ENCODE results near the gene DOCK9. TPM values are rescaled to one million over a fixed set of nuclear protein-coding genes. Genes with fewer than 3 reads are reported as not detected.

The DOCK9 gene
- total RNA-seq, 1 donor from 2014 or later = 204 TPM

DNA sequence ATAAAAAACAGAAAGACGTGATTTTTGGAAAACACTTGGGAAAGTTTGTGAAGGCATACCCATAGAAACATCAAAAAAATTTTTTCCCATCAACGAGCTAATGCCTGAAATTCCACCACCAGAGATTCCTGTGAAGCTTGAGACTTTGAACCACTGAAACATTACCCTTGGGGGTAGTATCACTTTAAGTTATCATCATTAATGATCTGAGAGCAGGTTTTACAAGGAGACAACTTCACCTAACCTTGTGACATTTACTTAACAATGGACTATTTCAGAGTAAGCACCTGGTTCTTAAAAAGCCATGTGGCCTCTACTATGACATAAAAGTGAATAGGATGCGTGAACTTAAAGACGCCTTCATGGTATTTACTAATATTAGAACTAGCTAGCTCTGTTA lies 51.9 kb downstream of the DOCK9 start:
- DNase-seq (ENCODE audit: low spot score) (no peak), ATAC-seq (no peak)
- intact Hi-C loops (cut with DNase I) = no loop called here

DNA sequence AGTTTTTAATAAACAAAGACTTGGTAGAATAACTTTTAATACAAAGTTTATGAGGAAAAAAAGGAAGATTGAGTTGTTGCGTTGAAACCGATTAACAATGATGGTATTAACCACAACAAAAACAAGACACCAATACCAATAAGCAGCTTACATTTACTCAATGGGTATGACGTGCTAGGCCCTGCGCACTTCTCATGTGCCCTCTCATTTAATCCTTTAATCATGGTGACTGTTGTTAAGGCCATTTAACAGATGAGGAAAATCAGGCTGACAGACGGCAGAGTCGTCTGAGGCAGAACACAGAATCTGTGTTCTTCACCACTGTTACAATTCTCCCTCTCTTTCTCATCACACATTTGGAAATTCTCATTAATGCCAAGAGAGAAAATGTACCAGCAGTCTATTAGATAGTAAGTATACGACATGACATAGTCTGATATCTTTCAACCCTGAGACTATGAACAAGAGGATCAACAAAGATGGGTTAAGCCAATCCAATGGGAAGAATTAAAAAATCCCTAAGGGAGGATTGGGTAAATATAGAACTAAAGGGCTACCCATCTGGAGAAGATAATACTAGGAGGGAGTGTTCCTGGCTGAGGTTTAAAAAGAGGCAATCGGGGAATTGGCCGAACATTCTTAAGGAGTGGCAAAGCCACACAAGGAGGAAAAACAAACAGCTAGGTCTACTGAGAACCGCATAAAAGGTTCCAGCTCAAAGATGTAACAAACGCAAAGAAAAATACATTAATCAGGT lies 54.0 kb downstream of the DOCK9 start:
- intact Hi-C loops (cut with DNase I) = no loop called here
- DNase-seq (ENCODE audit: low spot score) (no peak), ATAC-seq (peak; percentile 85)

DNA sequence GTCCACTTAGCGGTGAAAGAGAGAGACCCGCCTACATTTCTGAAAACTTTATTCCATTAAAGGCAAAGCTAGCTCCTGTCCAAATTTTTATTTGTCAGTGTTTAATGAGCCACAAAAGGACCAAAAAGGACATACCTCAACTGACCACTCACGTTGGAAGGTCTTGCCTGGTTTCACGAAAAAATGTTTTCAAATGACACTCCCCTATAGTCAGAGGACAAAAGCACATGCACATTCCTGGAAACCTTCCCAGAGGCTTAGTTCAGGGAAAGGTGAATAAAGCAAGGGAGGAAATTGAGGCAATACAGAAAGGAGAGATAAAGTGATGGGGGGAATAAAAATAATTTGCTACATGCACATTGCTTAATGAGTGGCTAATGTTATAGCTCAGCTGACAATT lies 55.6 kb downstream of the DOCK9 start:
- no peak for ATAC-seq
- no peak for DNase-seq (ENCODE audit: low spot score)
- intact Hi-C loops (cut with DNase I) = no loop called here

DNA sequence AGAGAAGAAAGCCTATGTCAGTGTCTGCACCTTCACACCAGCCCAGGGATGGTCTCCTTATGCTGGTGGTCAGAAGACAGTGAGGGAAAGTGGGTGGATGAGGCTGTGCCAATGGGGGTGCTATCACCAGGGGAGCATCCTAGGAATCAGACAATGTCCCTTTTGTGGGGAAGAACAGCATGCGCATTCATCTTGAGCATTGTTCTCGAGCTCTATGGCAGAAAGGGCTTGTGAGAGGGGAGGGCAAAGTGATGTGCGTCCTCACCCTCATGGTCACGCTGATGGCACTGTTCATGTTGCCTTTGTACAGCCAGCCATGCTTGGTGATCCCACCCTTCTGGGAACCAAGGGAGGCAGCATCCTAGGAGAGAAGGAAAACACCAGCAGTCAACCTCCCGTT lies 56.1 kb downstream of the DOCK9 start:
- intact Hi-C loops (cut with DNase I) = no loop called here

DNA sequence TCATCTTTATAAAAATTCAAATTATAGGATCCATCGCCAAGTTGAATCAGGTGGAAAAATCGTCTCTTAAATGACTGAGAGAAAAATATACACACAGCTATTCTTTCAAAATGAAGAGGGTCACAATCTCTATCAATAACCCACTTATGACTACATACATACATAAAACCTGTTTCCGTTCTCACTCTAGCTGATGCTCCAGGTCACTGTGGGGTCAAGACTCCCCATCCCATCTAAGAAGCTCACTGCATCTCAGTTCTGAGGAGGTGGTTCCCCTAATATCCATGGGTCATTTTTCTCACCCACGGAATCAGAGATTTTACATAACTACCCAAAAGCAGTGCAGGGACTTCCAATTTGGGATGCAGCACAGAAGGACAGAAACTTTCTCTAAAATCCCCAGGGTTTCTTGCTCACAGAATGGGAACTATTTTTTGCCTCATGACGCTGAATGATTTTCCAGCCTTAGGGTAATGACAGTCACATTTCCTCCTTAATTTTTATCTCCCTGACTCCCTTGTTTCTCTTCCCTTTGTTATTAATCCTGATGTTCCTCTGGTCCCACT lies 56.8 kb downstream of the DOCK9 start:
- ATAC-seq (no peak), DNase-seq (ENCODE audit: low spot score) (no peak)
- intact Hi-C loops (cut with DNase I) = no loop called here

More for the DNA sequence above, 56.1 kb downstream of the DOCK9 start:
- DNase-seq (ENCODE audit: low spot score) = no peak
- ATAC-seq = no peak

DNA sequence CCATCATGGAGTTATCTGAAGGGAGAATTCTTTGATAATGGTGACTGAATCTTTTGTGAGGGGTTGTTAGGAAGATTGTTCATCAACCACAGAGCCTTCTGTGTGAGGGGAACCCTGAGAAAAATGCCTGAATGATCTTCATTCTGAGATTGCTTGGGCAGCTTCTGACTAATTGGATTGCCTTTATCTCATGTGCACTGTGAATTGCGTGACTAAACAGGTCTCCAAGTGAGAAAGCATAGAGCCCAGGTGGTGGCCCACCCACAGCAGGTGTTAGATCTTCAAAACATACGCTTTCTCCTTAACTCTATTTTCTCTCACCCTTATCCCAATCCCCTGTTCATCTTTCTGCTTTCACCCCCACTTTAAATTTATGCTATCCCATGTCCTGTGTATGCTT lies 58.3 kb downstream of the DOCK9 start:
- intact Hi-C loops (cut with DNase I) = no loop called here
- DNase-seq (ENCODE audit: low spot score) = no peak
- ATAC-seq = no peak

DNA sequence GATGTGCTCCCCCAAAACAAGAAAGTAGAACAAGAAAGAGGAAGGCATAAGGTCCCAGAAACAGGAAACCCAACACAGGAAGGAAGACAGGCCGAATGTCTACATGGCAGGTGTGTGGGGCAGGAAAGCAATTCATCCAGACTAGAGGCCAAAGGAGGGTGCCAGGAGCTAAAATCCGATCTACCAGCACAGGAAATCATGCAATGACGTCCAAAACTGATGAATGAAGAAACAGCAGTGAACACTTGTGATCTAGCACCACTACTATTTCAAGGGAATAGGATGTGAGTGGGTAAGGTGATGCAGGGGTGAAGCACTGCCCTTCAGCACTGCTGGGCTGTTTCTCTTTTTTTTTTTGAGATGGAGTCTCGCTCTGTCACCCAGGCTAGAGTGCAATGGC lies 59.1 kb downstream of the DOCK9 start:
- DNase-seq (ENCODE audit: low spot score) (no peak), ATAC-seq (no peak)
- intact Hi-C loops (cut with DNase I) = no loop called here

DNA sequence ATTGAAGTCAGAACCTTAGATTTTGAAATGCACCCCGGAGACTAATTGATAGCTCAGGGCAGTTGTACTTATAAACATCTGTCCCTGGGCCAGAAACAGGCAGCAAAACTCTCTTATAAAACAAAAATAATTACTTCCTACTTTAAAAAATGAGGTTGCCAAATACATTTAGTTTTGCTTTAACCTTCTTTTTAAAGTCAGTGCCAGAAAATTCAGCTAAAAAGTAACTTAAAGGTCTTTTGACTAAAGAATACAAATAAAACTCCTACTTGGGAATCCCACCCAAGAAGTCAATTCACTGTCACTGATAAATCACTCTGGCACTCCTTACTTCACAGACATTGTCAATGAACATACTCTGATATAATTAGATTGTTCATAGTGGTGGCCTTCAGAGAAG lies 60.7 kb downstream of the DOCK9 start:
- intact Hi-C loops (cut with DNase I) = no loop called here
- DNase-seq (ENCODE audit: low spot score) (no peak), ATAC-seq (peak; percentile 41)

DNA sequence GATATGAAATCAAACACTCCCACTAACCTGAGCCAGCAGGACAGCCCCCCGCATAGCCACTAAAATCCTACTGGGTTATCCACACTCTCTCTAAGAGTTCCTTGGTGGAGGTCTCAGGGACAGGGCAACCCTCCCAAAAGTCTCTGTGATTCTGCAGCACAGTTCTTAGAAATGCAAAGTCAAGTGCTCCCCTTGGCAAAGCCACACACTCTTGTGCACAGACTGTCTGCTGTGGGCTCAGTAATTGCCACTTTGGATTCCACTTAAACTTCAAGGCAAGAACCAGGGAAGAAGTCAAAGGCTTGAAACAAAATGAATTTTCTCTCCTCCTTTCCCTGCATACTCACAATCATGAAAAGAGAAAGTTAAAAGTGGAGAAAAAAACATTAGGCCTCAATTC lies 61.5 kb downstream of the DOCK9 start:
- intact Hi-C loops (cut with DNase I) = no loop called here

DNA sequence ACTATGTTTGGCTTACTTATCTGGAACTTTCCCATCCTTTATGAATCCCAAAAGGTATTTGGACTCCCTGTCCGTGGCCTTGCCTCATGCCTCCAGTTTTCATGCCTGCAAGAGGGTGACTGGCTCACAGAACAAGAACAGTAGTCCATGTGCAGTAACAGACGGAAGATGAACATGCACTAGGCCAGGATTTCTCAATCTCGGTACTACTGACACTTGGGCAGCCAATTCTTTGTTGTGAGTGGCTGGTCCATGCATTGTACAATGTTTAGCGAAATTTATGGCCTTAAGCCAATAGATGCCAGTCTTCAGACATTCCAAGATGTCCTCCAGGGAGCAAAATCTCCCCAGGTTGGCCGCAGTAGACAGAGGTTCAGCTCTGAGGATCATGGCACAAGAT lies 61.9 kb downstream of the DOCK9 start:
- ATAC-seq (peak; percentile 68), DNase-seq (ENCODE audit: low spot score) (no peak)
- intact Hi-C loops (cut with DNase I) = no loop called here

More for the DNA sequence above, 61.5 kb downstream of the DOCK9 start:
- no peak for DNase-seq (ENCODE audit: low spot score)
- peak; percentile 34 for ATAC-seq

DNA sequence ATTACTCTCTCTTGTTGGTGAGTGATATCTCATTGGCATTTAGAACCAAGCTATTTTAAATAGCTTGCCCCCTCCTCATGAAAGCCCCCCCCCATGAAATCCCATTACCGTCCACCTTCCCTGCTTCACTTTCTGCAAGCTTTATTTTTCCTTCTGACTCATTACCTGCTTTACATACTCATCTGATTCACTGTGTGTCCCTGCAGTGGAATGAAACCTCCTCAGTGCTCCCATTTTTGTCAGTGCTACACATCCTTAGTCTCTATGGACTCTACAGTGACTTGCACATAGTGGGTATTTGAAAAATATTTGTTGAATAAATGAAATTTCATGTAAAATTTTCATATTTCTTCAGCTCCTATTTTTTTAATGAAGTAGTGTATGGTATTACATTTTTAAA lies 62.3 kb downstream of the DOCK9 start:
- no peak for DNase-seq (ENCODE audit: low spot score)
- intact Hi-C loops (cut with DNase I) = no loop called here
- no peak for ATAC-seq

DNA sequence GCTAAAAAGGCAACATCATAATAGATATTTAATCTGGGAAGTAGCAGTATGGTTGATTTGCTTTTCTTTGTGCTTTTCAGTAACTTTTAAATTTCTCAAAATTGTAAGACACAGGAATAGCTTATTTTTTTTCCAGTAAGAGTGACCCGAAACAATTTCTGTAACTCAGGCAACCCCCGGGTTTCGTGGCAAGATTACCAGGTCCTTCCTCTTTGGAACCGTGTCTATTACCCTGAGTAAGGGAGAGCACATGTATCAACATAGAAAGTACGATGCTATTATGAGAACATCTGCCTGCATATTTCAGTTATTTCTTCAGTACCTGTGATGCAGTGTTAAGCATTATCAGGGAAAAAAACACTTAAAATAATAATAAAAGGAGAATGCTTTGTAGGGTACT lies 64.1 kb downstream of the DOCK9 start:
- no peak for ATAC-seq
- intact Hi-C loops (cut with DNase I) = no loop called here
- DNase-seq (ENCODE audit: low spot score) = no peak

DNA sequence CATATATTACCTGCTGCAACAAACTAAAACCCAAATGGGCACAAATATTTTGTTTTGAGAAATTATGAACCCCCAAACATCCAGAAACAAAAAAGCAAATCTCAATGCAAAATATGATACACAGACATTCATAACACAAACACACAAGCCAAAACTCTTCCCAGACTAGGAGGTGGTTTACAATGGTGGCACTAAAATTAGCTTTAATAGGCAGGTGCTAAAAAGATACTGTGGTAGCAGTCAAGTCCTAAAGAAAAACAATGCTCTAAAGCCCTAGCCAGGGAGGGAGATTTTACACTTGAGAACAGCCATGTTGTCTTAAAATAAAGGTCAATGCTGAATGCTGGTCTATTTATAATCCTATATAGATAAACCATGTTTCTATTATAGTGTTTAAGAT lies 65.0 kb downstream of the DOCK9 start:
- ATAC-seq (no peak), DNase-seq (ENCODE audit: low spot score) (no peak)
- intact Hi-C loops (cut with DNase I) = no loop called here

DNA sequence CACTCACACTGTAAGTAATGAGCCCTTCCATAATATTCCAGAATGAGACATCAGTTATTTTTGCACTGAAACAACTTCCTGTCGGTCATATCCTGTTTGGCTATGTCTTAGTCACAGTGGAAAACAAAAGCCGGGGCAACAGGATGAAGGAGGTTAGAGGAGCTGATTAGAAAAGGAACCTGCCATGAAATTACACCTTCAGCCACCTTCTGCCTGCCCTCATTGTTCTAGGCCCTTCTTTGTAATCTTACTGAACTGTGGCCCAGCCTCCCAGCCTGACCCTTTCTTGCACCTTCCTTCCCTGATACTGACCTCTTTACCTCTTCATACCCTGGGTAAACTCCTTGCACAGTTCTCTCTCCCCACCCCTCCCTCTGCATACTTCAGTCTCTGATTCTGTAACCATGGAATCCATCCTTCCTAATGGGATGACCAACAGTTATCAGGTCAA lies 67.3 kb downstream of the DOCK9 start:
- intact Hi-C loops (cut with DNase I) = no loop called here

DNA sequence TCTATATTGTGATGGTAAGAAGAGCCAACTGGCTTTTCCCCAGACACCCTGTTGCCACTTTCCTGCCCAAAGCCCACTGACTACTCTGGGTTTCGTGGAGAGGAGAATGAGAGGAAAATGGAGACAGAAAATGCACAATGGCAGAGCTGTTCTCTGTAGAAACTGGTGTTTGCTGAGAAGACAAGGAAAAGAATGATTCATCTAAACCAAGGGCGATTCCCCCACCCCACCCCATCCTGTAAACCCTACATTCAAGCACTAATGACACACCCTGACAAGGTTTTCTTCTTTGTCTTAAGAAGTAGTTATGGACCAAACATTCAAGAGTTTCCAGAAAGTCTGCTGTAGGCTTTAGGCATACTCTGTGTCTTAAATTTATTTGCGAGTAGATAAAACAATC lies 68.8 kb downstream of the DOCK9 start:
- DNase-seq (ENCODE audit: low spot score) (no peak), ATAC-seq (no peak)
- intact Hi-C loops (cut with DNase I) = no loop called here

More for the DNA sequence above, 67.3 kb downstream of the DOCK9 start:
- DNase-seq (ENCODE audit: low spot score) (no peak), ATAC-seq (peak; percentile 79)

DNA sequence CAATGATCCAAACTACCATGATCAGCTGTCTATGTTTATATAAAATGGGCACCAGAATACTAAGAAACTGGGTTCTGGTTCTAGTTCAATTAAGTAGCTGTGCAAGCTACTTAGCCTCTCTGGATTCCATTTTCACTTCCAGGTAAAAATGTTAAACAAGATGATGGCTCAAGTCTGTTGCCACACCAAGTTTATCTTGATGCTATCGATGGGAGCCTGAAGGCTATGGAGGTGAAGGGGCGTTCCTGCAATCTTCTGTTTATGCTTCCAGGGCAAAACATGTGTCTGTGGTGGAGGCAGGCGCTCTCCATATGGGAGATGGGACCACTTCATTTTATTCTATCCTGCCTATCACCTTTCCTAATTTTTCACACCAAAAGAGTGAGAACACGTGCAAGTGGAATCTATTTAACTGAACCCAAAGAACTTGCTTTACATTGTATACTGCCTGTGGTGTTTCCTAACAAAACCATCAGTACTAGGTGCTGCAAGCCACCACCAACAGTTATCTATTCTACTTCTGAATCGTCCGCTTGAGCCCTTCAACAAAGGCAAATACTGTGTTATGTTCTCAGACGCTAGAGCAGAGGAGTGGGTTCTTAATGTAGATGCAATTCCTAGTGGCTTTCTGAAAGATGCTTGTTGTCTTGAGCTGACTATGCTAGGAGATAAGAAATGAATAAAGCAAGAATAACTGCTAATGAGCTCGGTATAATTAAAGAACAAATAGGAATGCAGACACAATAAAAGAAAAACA lies 70.9 kb downstream of the DOCK9 start:
- no peak for ATAC-seq
- intact Hi-C loops (cut with DNase I) = no loop called here
- no peak for DNase-seq (ENCODE audit: low spot score)

DNA sequence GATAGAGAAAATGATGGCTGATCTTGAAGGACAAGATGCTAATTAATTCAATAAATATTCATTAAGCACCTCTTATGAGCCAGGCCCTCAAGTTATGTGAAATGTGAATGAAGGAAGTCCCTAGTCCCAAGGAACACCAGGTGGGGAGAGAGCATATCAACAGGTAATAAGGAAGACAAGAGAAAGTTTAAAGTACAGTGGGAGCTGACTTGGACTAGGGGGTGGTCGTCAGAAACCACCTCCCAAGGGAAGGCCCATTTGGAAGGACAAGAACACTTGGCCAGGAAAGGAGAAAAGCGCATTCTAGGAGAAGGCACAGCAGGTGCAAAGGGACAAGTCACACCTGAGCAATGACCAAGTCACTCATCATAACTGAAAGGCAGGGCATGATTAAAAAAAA lies 72.7 kb downstream of the DOCK9 start:
- DNase-seq (ENCODE audit: low spot score) (no peak), ATAC-seq (no peak)
- intact Hi-C loops (cut with DNase I) = no loop called here

DNA sequence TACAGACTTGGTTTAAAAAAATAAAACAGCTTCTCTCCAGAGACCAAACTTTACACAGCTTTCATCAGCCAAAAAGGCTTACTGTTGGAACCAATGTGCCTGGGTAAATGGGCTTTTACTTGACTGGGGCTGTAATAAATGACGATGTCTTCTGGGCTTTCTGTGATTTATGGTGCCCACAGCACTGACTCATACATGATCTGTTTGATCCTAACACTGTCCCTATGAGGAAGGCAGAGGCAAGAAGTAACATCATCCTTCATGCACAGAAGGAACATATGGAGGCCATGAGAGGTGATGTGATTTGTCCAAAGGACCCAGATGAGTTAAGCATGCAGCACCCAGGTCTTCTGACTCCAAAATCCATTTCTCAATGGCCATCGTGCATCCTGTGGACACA lies 77.4 kb downstream of the DOCK9 start:
- no peak for ATAC-seq
- intact Hi-C loops (cut with DNase I) = no loop called here
- no peak for DNase-seq (ENCODE audit: low spot score)

DNA sequence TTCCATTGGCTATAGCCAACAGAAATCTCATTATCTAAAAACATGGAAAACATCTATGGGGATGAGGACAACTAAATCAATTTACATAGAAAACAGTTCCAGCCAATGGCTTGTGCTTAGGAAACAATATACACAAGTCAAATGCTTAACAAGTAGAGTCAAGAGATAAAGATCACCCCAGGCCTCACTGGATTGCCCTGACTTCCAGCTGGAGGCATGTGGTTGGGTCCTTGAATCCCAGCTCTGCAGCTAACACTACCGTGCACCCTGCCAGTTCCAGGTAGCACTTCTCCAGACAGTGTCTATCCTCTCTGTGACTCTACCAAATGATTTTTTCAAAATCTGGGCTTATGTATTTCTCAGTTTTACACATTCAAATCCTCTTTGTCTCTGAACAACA lies 80.2 kb downstream of the DOCK9 start:
- no peak for ATAC-seq
- no peak for DNase-seq (ENCODE audit: low spot score)
- intact Hi-C loops (cut with DNase I) = no loop called here

DNA sequence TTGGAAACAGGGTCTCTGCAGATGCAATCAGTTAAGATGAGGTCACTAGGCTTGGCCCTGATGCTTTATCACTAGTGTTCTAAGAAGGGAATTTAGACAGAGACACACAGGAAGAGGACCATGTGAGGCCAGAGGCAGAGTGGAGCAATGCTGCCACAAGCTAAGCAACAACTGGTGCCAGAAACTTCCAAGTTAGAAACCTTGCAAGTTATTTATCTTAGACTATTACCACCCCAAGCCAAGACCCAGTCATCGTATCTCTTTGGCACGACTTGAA lies 81.1 kb downstream of the DOCK9 start:
- ATAC-seq (peak; percentile 60), DNase-seq (ENCODE audit: low spot score) (no peak)
- intact Hi-C loops (cut with DNase I) = no loop called here

Measured in sciatic nerve (tissue), 2 donors.